HepG2 (cell line): ENCODE data around the gene CPB2. TPM values are rescaled to one million over a fixed set of nuclear protein-coding genes. Genes with fewer than 3 reads are reported as not detected.
A peak's percentile ranks its signal among the peaks of the same experiment; 100 is the strongest.

Experiments used
- HNRNPL ChIP-seq: fragments of 200-400 bp; formaldehyde crosslinking; IDR thresholded peaks from 2 replicates; pipeline ENCODE4 v1.6.1; 2017; ENCODE audit warnings: mild to moderate bottlenecking, low read depth, low read length
- STAG1 ChIP-seq: sonication (generic); formaldehyde crosslinking; IDR thresholded peaks from 2 replicates; pipeline ENCODE4 v1.4.0; 2020; ENCODE audit warnings: missing genetic modification reagents
- ZNF264 ChIP-seq: sonication (generic); formaldehyde crosslinking; IDR thresholded peaks from 2 replicates; pipeline ENCODE4 v1.4.0; 2020; ENCODE audit warnings: missing genetic modification reagents
- ZNF44 ChIP-seq: sonication (generic); formaldehyde crosslinking; IDR thresholded peaks from 2 replicates; pipeline ENCODE4 v1.5.1; 2020; ENCODE audit warnings: mild to moderate bottlenecking, missing genetic modification reagents
- ZNF619 ChIP-seq: sonication (generic); formaldehyde crosslinking; IDR thresholded peaks from 2 replicates; pipeline ENCODE4 v1.4.0; 2020; ENCODE audit warnings: mild to moderate bottlenecking, missing genetic modification reagents
- ZNF761 ChIP-seq: sonication (generic); formaldehyde crosslinking; conservative IDR thresholded peaks from 2 replicates; pipeline ENCODE4 v1.4.0; 2020; ENCODE audit warnings: mild to moderate bottlenecking, missing genetic modification reagents
- polyA plus RNA-seq, 8 experiments: library from polyadenylated mRNA; depleted of rRNA in 3 of 8; stranded (reverse) in 7 of 8; unstranded in 1 of 8; fragments of >200 nt; fragmentation: Illumina TruSeq in 4 of 8; extraction: Trizol in 4 of 8; gene quantifications; 2 replicates each; pipeline versions ENCODE4 v1.2.1 to v1.2.3, GENCODE V29; 2011 to 2016; ENCODE audit warnings: low read depth in 4 of 8, missing spikeins in 1 of 8, mixed read lengths in 1 of 8; ENCODE audit not compliant: insufficient read depth in 1 of 8
- total RNA-seq, 5 experiments: library from RNA; depleted of rRNA; stranded (reverse); fragments of >200 nt; fragmentation: Illumina TruSeq; extraction: Trizol; gene quantifications; 2 replicates each; pipeline ENCODE4 v1.2.3, GENCODE V29; 2016; ENCODE audit warnings: low read depth in 1 of 5
- TF ChIP-seq, protein P1 (sequence below): sonication (generic); formaldehyde crosslinking; IDR thresholded peaks from 2 replicates; pipeline ENCODE4 v1.5.0; 2020; ENCODE audit warnings: mild to moderate bottlenecking, missing genetic modification reagents, borderline replicate concordance
- TF ChIP-seq, protein P2 (sequence below): sonication (generic); formaldehyde crosslinking; IDR thresholded peaks from 2 replicates; pipeline ENCODE4 v1.4.0; 2020; ENCODE audit warnings: missing genetic modification reagents
- TF ChIP-seq, protein P3 (sequence below): sonication (generic); formaldehyde crosslinking; IDR thresholded peaks from 2 replicates; pipeline ENCODE4 v1.8.0; 2022; ENCODE audit warnings: mild to moderate bottlenecking, missing genetic modification reagents; ENCODE audit not compliant: insufficient replicate concordance
- TF ChIP-seq, protein P4 (sequence below): sonication (generic); formaldehyde crosslinking; conservative IDR thresholded peaks from 2 replicates; pipeline ENCODE4 v1.4.0; 2020; ENCODE audit warnings: missing genetic modification reagents
- TF ChIP-seq, protein P5 (sequence below), 2 experiments: fragments of 450-650 bp in 1 of 2; sonication (generic) in 1 of 2; formaldehyde crosslinking; IDR thresholded peaks; 2 replicates each; pipeline versions ENCODE4 v1.5.0 to v1.8.0; 2020 to 2022; ENCODE audit warnings: mild to moderate bottlenecking in 1 of 2, missing genetic modification reagents in 1 of 2

The CPB2 gene
- total and polyA plus RNA-seq, 2 of the 13 experiments (the other 11 are each of a cell fraction or from before 2014, with no cell fraction given) = 125 to 140 TPM

DNA sequence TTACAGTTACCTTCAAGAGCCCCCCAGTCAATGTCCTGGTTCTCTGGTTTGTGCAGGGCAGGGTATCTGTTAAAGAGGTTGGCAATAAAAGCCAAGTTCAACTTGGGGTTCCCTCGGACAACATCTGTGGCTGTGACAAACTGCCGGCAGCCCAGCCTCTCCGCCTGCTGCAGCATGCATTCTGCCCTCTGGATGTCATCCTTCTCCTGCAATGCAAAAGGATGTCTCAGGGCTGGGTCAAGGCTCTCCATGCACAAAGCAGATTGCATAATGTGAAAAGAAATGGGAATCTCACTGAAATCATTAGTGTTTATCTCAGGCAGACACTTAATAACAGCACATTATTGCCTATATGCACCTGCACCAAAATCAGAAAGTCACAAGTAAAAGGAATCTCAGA lies 42.1 kb upstream of the CPB2 start (continued):
- TF ChIP-seq, protein P1, sequence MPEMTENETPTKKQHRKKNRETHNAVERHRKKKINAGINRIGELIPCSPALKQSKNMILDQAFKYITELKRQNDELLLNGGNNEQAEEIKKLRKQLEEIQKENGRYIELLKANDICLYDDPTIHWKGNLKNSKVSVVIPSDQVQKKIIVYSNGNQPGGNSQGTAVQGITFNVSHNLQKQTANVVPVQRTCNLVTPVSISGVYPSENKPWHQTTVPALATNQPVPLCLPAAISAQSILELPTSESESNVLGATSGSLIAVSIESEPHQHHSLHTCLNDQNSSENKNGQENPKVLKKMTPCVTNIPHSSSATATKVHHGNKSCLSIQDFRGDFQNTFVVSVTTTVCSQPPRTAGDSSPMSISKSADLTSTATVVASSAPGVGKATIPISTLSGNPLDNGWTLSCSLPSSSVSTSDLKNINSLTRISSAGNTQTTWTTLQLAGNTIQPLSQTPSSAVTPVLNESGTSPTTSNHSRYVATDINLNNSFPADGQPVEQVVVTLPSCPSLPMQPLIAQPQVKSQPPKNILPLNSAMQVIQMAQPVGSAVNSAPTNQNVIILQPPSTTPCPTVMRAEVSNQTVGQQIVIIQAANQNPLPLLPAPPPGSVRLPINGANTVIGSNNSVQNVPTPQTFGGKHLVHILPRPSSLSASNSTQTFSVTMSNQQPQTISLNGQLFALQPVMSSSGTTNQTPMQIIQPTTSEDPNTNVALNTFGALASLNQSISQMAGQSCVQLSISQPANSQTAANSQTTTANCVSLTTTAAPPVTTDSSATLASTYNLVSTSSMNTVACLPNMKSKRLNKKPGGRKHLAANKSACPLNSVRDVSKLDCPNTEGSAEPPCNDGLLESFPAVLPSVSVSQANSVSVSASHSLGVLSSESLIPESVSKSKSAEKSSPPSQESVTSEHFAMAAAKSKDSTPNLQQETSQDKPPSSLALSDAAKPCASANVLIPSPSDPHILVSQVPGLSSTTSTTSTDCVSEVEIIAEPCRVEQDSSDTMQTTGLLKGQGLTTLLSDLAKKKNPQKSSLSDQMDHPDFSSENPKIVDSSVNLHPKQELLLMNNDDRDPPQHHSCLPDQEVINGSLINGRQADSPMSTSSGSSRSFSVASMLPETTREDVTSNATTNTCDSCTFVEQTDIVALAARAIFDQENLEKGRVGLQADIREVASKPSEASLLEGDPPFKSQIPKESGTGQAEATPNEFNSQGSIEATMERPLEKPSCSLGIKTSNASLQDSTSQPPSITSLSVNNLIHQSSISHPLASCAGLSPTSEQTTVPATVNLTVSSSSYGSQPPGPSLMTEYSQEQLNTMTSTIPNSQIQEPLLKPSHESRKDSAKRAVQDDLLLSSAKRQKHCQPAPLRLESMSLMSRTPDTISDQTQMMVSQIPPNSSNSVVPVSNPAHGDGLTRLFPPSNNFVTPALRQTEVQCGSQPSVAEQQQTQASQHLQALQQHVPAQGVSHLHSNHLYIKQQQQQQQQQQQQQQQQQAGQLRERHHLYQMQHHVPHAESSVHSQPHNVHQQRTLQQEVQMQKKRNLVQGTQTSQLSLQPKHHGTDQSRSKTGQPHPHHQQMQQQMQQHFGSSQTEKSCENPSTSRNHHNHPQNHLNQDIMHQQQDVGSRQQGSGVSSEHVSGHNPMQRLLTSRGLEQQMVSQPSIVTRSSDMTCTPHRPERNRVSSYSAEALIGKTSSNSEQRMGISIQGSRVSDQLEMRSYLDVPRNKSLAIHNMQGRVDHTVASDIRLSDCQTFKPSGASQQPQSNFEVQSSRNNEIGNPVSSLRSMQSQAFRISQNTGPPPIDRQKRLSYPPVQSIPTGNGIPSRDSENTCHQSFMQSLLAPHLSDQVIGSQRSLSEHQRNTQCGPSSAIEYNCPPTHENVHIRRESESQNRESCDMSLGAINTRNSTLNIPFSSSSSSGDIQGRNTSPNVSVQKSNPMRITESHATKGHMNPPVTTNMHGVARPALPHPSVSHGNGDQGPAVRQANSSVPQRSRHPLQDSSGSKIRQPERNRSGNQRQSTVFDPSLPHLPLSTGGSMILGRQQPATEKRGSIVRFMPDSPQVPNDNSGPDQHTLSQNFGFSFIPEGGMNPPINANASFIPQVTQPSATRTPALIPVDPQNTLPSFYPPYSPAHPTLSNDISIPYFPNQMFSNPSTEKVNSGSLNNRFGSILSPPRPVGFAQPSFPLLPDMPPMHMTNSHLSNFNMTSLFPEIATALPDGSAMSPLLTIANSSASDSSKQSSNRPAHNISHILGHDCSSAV = no peak
- TF ChIP-seq, protein P2, sequence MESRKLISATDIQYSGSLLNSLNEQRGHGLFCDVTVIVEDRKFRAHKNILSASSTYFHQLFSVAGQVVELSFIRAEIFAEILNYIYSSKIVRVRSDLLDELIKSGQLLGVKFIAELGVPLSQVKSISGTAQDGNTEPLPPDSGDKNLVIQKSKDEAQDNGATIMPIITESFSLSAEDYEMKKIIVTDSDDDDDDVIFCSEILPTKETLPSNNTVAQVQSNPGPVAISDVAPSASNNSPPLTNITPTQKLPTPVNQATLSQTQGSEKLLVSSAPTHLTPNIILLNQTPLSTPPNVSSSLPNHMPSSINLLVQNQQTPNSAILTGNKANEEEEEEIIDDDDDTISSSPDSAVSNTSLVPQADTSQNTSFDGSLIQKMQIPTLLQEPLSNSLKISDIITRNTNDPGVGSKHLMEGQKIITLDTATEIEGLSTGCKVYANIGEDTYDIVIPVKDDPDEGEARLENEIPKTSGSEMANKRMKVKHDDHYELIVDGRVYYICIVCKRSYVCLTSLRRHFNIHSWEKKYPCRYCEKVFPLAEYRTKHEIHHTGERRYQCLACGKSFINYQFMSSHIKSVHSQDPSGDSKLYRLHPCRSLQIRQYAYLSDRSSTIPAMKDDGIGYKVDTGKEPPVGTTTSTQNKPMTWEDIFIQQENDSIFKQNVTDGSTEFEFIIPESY (CRISPR knock-in tag) = no peak
- no peak for TF ChIP-seq HNRNPL
- TF ChIP-seq ZNF44 = no peak
- TF ChIP-seq STAG1 (CRISPR knock-in tag) = peak; percentile 86
- TF ChIP-seq, protein P3, sequence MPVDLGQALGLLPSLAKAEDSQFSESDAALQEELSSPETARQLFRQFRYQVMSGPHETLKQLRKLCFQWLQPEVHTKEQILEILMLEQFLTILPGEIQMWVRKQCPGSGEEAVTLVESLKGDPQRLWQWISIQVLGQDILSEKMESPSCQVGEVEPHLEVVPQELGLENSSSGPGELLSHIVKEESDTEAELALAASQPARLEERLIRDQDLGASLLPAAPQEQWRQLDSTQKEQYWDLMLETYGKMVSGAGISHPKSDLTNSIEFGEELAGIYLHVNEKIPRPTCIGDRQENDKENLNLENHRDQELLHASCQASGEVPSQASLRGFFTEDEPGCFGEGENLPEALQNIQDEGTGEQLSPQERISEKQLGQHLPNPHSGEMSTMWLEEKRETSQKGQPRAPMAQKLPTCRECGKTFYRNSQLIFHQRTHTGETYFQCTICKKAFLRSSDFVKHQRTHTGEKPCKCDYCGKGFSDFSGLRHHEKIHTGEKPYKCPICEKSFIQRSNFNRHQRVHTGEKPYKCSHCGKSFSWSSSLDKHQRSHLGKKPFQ (CRISPR knock-in tag) = no peak
- TF ChIP-seq, protein P4, sequence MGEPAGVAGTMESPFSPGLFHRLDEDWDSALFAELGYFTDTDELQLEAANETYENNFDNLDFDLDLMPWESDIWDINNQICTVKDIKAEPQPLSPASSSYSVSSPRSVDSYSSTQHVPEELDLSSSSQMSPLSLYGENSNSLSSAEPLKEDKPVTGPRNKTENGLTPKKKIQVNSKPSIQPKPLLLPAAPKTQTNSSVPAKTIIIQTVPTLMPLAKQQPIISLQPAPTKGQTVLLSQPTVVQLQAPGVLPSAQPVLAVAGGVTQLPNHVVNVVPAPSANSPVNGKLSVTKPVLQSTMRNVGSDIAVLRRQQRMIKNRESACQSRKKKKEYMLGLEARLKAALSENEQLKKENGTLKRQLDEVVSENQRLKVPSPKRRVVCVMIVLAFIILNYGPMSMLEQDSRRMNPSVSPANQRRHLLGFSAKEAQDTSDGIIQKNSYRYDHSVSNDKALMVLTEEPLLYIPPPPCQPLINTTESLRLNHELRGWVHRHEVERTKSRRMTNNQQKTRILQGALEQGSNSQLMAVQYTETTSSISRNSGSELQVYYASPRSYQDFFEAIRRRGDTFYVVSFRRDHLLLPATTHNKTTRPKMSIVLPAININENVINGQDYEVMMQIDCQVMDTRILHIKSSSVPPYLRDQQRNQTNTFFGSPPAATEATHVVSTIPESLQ (CRISPR knock-in tag) = no peak
- TF ChIP-seq ZNF264 (CRISPR knock-in tag) = no peak
- TF ChIP-seq, protein P5, sequence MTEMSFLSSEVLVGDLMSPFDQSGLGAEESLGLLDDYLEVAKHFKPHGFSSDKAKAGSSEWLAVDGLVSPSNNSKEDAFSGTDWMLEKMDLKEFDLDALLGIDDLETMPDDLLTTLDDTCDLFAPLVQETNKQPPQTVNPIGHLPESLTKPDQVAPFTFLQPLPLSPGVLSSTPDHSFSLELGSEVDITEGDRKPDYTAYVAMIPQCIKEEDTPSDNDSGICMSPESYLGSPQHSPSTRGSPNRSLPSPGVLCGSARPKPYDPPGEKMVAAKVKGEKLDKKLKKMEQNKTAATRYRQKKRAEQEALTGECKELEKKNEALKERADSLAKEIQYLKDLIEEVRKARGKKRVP (CRISPR knock-in tag; IDR thresholded peaks at IDR 0.05) = peak in 1 of 2 experiments; percentile 36; a peak in 1 of 4 replicates
- no peak for TF ChIP-seq ZNF619 (CRISPR knock-in tag)
- TF ChIP-seq ZNF761 = no peak
